Activated T-cell treated with anti-CD3 and anti-CD28 coated beads for 1 hour (primary cell): Measurements from ENCODE around the gene ITGA11.

Experiments
- DNase-seq: peaks from one replicate; pipeline ENCODE4 v3.0.0-alpha.2; 2020; ENCODE audit warnings: low read depth

ITGA11 gene, protein sequence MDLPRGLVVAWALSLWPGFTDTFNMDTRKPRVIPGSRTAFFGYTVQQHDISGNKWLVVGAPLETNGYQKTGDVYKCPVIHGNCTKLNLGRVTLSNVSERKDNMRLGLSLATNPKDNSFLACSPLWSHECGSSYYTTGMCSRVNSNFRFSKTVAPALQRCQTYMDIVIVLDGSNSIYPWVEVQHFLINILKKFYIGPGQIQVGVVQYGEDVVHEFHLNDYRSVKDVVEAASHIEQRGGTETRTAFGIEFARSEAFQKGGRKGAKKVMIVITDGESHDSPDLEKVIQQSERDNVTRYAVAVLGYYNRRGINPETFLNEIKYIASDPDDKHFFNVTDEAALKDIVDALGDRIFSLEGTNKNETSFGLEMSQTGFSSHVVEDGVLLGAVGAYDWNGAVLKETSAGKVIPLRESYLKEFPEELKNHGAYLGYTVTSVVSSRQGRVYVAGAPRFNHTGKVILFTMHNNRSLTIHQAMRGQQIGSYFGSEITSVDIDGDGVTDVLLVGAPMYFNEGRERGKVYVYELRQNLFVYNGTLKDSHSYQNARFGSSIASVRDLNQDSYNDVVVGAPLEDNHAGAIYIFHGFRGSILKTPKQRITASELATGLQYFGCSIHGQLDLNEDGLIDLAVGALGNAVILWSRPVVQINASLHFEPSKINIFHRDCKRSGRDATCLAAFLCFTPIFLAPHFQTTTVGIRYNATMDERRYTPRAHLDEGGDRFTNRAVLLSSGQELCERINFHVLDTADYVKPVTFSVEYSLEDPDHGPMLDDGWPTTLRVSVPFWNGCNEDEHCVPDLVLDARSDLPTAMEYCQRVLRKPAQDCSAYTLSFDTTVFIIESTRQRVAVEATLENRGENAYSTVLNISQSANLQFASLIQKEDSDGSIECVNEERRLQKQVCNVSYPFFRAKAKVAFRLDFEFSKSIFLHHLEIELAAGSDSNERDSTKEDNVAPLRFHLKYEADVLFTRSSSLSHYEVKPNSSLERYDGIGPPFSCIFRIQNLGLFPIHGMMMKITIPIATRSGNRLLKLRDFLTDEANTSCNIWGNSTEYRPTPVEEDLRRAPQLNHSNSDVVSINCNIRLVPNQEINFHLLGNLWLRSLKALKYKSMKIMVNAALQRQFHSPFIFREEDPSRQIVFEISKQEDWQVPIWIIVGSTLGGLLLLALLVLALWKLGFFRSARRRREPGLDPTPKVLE

DNA sequence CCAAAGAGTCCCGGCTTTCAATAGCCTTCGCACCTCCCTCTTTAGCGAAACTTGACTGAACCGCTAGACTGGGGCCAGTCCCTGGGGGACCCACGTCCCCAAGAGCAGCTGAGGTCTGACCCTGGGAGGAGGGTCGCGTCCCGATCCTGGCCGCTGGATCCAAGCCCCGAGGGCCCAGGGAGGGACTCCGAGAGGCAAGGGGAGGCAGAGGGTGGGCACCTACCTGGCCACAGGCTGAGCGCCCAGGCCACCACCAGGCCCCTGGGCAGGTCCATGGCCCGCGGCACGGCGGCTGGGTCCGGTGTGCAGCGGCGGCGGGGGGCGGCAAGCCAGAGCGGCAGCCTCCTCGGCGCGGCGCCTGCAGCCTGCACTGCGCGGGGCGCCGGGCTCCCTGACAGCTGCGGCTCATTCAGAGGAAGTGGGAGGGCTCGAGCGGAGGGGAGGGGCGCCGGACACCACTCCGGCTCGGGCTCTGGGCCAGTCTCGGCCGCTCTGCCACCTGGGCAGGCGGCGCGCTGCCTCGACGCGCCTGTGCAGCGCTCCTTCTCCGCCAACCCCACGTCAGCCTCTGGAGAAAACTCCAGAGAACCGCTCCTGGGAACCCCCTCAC lies at the start of gene ITGA11:
ITGA11 (minus strand) TSS at position 372 of the 610 bp plus-strand sequence; CDS start at position 275, 97 bp downstream.
- DNase-seq, result no peak

DNA sequence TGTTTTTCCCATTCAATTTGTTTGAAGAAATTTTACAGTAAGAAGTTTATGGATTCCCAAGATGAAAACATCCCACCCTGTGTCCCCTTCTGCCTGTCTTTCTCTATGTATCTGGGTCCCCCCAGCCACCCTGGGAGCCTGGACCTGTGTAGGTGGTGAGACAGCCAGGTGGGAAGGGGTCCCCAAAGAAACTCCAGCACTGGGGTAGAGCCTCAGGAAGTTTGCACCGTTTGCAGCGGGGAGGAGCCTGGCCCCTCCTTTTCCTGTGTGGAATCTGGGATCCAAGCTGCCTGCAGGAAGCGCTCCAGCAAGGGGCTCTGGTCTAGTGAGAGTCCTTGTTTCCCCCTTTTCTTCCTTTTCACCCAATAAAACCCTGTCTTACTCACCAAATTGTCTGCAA lies 49.4 kb upstream of the ITGA11 start:
- no peak for DNase-seq

DNA sequence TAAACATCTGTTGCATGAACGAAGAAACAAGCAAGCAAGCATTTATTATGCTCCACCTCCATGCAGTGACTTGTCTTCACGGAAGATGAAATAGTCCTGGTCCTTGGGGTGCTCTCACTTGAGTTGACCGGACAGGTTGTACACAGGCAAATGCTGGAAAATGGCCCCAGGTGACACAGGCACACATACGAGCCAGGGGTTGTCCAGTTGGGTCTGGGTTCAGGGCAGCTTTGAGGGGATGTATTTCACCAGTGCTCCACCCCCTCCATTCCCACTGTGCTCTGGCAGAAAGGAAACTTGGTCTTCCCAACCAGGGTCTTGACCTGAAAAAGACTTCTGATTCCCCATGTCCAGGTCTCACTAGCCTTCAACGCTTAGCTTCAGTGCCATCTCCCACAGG lies 48.3 kb upstream of the ITGA11 start:
- DNase-seq, result no peak

DNA sequence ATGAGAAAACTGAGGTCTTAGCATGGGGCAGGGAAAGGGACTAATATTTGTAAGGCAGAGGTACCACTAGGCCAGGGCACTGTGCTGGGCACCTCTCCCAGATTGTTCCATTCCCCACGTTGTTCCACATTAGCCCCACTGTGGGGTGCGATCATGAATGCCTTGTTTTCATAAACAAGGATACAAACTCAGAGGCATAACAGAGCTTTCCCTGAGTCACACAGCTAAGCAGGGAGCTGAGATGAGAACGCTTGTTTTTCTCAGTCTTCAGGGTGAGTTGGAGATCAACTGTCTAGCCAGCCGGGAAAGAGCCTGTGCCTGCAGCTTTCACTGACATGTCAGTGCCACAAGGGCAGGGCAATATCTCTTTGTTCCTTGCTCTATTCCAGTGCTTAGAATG lies 47.9 kb upstream of the ITGA11 start:
- no peak for DNase-seq

DNA sequence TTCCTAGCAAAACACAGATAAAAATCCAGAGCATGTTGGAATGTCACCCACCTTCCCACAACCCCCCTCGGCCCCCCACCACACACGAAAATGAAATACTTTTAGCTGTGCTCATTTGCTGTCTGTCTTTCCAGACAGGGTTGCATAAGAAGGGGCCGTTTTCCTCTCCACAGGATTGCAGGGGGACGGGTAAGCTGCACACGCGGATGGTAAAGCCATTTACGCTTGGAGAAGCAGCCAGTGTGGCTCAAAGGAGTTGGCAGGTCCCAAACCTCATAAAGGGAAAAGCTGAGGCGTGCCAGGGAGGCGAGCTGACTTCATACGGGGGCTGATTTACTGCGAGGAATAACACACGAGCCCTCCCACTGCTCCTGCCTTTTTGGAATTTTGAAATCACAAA lies 47.4 kb upstream of the ITGA11 start:
- no peak for DNase-seq

DNA sequence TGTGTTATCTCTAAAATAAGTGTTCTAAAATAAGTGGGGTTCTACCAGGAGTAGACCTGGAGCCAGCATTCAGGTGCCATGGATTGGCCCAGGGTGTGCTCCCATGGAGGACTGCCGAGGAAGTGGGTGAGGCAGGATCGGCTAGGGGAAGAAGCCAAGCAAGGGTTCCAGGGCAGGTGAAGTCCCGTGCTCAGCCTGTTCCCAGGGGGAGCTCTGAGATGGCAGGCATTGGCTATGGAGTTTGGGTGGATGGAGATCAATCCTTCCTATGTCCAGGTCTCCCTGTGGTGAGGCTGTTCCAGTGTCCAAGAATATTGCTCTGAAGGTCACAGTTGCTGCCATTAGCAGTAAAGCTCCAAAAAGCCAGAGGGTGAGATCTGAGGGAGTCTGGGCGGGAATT lies 46.9 kb upstream of the ITGA11 start:
- DNase-seq, result no peak

DNA sequence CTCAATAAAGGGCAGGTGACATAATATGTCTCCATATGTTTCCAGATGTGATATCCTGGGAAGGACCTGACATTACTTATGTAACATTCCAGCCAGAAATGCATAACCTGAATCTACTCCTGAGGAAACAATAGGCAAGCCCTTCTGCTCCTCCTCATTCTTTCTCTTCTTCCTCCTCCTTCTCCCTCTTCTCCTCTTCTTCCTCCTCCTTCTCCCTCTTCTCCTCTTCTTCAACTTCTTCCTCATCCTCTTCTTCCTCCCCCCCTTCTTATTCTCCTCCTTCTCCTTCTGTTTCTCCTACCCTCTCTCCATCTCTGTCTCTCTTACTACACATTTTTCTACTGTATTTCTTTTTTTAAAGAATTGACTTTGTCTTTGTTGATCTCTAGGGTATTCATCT lies 43.5 kb upstream of the ITGA11 start:
- no peak for DNase-seq

DNA sequence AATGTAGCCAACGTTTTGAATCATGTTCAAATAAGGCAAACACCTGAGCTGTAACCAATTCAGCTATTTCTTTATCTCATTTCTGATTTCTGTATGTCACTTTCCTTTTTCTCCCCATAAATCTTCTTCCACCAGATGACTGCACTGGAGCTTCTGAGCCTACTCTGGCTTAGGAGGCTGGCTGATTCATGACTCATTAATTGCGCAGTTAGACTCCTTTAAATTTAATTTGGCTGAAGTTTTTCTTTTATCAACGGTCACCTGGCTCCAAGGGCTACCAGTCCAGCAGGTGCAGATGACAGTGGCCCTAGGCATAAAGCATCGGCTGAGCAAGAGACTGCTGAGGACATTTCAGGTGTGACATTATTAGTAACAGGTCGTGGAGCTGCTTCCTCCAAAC lies 39.6 kb upstream of the ITGA11 start:
- no peak for DNase-seq

DNA sequence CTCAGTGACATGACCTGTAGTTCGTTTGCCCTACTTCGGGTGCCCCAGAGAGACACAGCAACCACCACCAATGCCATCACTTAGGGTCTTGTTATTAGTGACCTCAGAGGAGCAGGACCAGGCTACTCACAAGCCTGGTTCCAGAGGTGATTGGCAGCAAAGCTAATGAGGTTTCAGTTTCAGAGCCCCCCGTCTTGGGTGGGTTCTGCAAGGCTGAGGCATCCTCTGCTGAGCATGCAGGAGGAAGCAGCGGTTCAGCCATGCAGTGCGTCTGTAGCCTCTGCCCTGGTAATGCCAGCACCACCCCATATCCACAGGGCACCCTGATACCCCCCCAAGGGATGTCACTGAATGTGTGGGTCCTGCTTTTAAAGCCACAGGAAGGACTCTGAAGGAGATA lies 39.0 kb upstream of the ITGA11 start:
- DNase-seq, result no peak

DNA sequence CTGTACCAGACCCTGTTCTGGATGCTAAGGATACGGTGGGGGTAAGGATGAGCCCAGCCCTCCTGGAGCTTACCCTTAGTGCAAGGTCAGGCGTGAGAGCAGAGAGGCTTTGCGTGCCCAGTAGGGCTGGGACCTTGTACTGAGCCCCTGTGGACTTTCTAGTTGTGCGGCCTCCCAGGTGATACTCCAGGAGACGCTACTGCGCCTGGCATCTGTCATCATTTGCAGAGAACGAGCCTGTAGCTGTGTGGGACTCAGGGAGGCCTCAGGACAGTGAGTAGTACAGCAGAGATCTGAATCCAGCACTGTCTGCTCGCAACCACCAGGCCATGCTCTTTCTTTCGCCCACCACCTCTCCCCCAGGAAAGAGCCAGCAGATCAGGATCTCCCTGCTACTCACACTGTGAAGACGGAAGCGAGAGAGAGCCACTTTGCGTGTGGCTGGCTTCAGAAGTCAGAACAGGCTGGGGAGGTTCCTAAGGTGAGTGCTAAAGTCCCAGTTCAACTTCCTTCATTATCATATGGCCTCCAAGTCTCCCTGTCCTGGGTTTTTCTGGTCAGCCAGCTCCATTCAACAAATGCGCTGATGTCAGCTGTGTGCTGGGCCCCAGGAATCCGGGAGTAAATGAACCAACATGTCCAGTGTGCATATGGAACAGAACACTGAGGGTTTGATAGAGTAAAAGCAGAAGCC lies 38.2 kb upstream of the ITGA11 start:
- no peak for DNase-seq

DNA sequence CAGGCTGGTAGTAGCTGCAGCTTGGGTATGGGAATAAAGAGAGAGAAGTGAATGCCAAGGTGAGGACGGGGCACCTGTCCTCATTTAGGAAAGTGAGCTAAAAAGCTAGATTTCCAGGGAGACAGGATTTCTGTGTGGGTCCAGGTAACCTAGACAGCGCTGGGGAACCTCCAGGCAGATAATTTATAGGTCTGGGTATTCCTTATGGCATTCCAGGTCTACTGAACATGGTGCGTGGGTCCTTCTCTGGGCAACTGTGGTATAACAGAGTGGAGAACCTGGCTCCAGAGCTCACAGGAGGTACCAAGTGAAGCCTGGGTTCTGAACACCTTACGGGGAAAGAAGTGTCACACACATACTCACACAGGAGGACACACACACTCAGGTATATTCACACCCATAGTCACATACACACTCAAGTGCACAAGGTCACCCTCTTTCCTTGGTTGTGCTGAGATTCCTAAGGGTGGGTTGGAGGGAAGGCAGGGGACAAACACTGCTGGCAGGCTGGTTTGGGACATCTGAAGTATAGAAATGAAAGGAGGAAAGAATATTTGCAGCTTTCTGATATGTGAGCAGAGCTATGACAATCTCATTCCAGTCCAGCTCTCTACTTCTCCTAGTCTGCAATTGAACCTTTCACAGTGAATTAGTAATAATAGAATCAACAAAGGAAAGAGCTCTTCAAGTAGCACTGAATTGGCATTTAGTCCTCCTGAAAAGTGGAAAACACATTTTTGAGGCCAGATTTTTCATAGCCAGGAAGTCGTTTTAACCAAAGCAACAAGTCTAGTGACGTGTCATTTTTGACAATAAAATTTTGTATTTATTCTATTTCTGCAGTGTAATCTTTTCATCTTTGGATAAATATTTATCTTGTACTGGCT lies 37.4 kb upstream of the ITGA11 start:
- DNase-seq, result no peak

DNA sequence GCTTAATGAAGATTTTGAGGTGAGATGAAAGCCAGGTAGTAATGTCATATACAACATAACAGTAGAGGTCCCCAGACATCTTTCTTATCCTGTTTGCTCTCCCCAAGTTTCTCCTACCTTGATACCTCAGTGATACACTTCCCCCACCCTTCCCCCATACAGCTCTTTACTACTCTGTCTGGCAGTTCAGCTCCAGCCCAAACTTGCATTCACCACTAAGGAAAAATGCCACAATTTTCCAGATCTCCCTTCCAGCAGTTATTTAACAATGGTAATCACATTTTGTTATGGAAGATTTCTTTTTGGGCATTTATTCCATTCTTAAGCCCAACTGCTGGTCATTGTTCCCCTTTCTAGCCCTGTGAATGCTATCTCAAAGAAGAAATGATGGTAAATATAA lies 34.9 kb upstream of the ITGA11 start:
- no peak for DNase-seq

DNA sequence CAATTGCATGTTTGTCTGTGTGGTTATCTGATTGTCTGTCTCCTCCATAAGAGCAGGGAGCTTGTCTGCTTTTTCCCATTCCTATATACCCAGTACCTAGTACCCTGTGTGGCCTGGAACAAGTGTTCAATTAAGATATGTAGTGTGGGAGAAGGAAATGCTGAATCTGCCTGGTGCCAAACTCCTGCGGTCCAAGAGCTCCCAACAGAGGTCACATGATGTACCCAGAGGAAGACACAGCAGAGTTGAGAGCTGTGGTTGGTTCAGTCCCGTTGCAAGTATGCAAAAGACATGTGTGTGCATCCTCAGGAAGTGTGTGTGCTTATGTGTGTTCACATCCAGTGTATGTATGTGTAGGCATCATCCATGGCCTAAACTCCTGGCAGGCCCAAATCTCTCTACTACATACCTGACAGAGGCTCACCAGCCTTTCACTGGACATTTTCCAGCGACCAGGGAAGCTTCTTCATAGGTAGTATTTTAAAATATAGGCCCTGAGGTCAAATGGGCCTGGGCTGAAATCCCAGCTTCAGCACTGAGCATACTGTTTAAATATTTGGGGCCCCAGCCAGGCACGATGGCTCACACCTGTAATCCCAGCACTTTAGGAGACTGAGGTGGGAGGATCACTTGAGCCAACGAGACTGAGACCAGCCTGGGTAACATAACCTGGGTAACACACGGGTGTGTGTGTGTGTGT lies 34.0 kb upstream of the ITGA11 start:
- no peak for DNase-seq

DNA sequence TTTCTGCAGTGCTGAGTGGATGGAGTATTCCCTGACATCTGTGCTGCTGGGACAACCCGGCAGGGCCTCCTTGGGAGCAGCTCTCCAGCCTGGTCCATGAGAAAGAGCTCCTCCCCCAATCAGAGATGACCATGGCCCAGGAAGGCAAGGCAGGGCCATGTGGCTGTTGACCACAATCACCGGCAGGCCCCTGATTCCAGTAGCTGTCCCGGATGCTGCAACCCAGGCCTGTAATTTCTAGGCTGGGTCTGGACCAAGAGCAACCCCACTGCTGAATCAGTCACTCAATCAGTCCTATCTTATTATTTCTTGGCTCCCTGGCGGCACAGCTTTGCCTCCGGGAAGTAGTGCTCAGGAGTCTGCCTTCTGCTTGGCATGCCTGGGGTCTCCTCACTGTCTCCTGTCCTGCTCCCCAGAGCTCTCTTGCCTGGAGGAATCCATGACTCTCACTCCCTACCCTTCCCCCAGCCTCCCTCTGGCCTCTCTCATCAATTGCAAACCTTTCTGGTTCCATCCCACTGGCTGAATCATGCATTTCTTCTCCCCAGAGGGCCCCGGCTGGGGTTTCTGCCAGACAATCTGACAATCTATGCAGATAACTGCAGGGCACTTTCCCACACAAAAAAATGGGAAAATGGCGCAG lies 32.6 kb upstream of the ITGA11 start:
- DNase-seq, result no peak

DNA sequence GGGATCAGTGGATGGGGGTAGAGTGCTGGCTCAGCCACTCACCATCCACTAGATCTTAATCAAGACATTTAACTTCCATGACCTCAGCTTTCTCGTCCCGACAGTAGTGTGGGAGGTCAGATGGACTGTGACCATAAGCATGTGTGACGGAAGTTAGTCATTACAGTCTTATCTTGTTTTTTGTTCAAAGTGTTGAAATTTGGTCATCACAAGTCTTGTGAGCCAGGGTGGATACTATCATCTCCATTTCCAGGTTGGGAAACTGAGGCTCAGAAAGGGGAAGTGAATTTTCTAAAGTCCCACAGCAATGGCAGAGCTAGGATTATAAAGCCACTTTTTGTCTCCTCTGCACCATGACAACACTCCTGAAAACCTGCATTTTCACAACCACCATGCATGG lies 32.0 kb upstream of the ITGA11 start:
- no peak for DNase-seq

DNA sequence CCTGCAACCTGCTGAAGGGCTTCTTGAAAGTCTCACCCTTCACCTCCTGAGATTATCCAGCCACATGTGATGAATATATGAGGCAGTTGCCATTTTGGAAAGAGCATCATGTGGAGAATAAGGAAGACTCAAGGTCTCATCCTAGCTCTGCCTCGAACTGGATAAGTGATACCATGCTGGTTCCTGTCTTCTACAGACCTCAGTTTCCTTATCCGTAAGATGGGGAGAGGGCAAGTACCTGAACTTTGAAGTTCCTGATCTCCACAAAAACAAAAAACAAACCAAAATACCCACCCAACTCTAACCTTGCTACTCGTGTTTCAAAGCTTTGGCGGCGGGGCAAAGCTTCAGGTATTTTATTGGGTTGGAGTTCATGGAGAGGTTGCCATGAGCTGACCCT lies 31.5 kb upstream of the ITGA11 start:
- DNase-seq, result no peak

DNA sequence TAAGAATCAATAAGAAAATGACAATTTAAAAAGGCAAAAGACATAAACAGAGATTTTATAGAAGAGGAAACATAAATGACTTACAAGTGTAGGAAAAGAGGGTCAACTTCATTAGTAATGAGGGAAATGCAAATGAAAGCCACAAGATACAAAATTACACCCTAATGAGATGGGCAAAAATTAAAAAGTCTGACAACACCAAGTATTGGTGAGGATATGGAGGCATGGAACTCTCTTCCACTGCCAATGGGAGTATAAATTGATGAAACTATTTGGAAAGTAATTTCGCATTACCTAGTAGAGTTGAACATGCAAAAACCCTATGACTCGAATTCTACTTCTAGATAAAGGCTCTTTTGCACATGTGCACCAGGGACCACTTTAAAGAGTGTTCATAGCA lies 28.2 kb upstream of the ITGA11 start:
- no peak for DNase-seq

DNA sequence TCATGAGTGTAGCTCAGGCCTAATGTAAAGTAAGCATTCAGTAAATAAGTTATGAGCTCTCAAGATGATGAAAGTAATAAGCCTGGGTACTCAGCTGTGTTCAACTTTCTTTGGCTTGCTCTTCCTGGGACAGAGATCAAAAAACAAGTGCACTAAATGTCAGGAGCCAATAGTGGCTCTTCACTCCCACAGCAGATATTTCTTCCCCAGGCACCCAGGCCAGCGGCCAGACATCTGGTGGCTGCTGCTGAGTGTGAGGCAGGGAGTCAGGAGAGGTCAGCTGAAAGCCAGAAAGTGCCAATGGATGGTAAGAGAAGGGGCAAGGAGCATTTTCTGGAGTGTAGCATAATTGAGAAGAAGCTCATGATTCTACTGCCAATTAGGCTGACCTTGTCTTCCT lies 18.2 kb upstream of the ITGA11 start:
- no peak for DNase-seq

DNA sequence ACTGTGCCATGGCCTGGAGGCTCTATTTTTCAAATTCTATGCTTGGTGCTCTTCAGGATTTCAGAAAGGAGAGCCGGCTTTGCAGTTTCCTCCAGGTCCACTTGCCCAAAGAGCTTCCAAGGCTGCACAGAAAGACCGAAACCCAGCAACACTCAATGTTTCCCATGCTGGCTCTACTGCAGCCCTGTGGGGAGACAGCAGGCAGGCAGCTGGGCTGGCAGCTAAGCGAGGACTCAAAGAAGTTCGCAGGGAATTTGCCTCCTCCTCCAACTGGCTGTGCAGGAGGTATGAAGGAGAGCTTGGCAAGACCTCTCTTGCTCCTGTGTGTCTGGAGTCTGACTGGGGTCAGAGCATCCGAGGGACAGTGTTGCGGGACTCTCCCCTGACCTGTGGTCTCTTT lies 17.4 kb upstream of the ITGA11 start:
- no peak for DNase-seq
